Astrocyte (in vitro differentiated cells and primary cell): ENCODE results near the gene KIF14.

Experiments
- EZH2 ChIP-seq: IDR thresholded peaks from 2 replicates; pipeline ENCODE4 v1.6.1; 2012; ENCODE audit warnings: mild to moderate bottlenecking, low read length, inconsistent platforms; ENCODE audit not compliant: insufficient read depth
- TF ChIP-seq, protein P1 (sequence below): IDR thresholded peaks from 2 replicates; pipeline ENCODE4 v1.5.1; 2011; ENCODE audit warnings: low read depth, mild to moderate bottlenecking, inconsistent platforms, low read length, moderate library complexity; ENCODE audit not compliant: insufficient read depth

DNA sequence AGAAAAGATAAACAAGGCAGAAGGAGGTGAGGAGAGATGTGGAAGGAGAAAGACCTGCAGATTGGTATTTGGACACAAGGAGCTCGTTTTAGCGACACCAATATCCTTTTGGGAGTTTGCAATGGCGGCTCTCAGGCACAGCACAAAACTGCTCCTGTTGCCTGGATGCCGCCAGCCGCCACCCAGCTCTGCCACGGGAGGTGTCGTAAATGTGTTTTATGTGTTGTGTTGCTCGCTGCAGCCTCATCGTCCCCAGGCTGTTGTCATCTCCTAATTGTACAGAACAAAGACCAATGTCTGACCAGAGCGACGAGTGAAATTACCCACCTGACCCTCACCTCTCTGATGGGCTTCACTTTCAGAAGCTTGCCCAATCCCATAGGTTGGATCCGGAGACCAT is 114.1 kb downstream of the KIF14 start:
- TF ChIP-seq, protein P1, sequence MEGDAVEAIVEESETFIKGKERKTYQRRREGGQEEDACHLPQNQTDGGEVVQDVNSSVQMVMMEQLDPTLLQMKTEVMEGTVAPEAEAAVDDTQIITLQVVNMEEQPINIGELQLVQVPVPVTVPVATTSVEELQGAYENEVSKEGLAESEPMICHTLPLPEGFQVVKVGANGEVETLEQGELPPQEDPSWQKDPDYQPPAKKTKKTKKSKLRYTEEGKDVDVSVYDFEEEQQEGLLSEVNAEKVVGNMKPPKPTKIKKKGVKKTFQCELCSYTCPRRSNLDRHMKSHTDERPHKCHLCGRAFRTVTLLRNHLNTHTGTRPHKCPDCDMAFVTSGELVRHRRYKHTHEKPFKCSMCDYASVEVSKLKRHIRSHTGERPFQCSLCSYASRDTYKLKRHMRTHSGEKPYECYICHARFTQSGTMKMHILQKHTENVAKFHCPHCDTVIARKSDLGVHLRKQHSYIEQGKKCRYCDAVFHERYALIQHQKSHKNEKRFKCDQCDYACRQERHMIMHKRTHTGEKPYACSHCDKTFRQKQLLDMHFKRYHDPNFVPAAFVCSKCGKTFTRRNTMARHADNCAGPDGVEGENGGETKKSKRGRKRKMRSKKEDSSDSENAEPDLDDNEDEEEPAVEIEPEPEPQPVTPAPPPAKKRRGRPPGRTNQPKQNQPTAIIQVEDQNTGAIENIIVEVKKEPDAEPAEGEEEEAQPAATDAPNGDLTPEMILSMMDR: no peak
- no peak for TF ChIP-seq EZH2
